IMR-90 (cell line): ENCODE results near the gene TRIM25. TPM values are rescaled to one million over a fixed set of nuclear protein-coding genes. Genes with fewer than 3 reads are reported as not detected.

ENCODE experiments used
- BHLHE40 ChIP-seq: fragments of 150-350 bp; IDR thresholded peaks from 2 replicates; pipeline ENCODE4 v1.6.1; 2016; ENCODE audit warnings: mild to moderate bottlenecking, low read depth, low read length
- FOS ChIP-seq: fragments of 150-350 bp; IDR thresholded peaks from 2 replicates; pipeline ENCODE4 v1.6.1; 2016; ENCODE audit warnings: low read depth, low read length
- MAFK ChIP-seq: IDR thresholded peaks from 2 replicates; pipeline ENCODE4 v1.6.1; 2012; ENCODE audit warnings: low read depth, low read length, improper control_type of control experiment
- NFE2L2 ChIP-seq: fragments of 150-350 bp; IDR thresholded peaks from 2 replicates; pipeline ENCODE4 v1.6.1; 2016; ENCODE audit warnings: low read depth, mild to moderate bottlenecking, low read length
- polyA plus RNA-seq, 3 experiments: library from polyadenylated mRNA; depleted of rRNA; stranded (reverse); fragments of >200 nt; gene quantifications; 2 replicates each; pipeline ENCODE4 v1.2.3, GENCODE V29; 2012; ENCODE audit warnings: low replicate concordance in 1 of 3
- total RNA-seq: library from RNA; depleted of rRNA; stranded (reverse); fragments of >200 nt; gene quantifications from 2 replicates; pipeline ENCODE4 v1.2.3, GENCODE V29; 2012
- TF ChIP-seq, protein P1 (sequence below): conservative IDR thresholded peaks from 2 replicates; pipeline ENCODE4 v1.5.1; 2012; ENCODE audit warnings: mild to moderate bottlenecking, low read depth, low read length, improper control_type of control experiment
- TF ChIP-seq, protein P2 (sequence below): fragments of 150-350 bp; IDR thresholded peaks from 2 replicates; pipeline ENCODE4 v1.6.1; 2017; ENCODE audit warnings: mild to moderate bottlenecking, antibody characterized with exemption, low read length, low read depth

TRIM25 gene
- total and polyA plus RNA-seq, 2 of the 4 experiments (the other 2 are of a cell fraction), result 25.5 to 27.5 TPM

DNA sequence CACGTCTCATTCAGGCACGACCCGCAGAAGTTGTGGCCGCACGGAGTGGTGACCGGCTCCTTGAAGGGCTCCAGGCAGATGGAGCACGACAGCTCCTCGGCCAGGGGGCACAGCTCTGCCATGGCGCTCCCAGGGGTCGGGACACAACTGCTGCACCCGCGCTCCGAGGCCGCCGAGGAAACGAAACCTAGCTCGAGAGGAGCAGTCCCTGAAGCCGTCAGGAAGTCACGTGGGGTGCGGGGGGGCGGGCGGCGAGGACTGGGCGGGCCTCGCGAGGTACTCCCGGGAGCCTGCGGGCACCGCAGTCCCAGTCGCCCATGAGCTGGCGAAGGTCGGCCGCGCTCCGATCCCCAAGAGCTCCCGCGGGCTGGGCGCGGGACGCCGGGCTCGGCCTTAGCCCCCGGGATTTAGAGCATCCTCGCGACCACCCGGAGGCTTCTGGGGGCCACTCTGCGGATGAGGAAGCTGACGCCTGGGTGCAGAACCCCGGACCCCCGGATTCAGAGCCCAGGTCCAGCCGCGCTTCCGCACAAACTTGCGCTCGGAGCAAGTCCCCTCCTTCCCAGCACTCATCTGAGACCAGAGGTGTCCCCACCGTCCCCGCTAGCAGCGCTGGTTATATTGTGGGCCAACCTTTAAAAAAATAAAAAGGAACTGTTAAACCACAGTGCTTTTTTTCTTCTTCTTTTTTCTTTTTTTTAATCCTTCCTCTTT lies at the start of gene TRIM25 (continued):
- TF ChIP-seq, protein P1, sequence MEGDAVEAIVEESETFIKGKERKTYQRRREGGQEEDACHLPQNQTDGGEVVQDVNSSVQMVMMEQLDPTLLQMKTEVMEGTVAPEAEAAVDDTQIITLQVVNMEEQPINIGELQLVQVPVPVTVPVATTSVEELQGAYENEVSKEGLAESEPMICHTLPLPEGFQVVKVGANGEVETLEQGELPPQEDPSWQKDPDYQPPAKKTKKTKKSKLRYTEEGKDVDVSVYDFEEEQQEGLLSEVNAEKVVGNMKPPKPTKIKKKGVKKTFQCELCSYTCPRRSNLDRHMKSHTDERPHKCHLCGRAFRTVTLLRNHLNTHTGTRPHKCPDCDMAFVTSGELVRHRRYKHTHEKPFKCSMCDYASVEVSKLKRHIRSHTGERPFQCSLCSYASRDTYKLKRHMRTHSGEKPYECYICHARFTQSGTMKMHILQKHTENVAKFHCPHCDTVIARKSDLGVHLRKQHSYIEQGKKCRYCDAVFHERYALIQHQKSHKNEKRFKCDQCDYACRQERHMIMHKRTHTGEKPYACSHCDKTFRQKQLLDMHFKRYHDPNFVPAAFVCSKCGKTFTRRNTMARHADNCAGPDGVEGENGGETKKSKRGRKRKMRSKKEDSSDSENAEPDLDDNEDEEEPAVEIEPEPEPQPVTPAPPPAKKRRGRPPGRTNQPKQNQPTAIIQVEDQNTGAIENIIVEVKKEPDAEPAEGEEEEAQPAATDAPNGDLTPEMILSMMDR, result no peak
- TF ChIP-seq NFE2L2 (no peak), FOS (no peak), BHLHE40 (peak; percentile 48; the same call in 1 of the 2 replicates), MAFK (no peak)
- TF ChIP-seq, protein P2, sequence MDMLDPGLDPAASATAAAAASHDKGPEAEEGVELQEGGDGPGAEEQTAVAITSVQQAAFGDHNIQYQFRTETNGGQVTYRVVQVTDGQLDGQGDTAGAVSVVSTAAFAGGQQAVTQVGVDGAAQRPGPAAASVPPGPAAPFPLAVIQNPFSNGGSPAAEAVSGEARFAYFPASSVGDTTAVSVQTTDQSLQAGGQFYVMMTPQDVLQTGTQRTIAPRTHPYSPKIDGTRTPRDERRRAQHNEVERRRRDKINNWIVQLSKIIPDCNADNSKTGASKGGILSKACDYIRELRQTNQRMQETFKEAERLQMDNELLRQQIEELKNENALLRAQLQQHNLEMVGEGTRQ, result peak; percentile 94
